Loucy (cell line): Measurements from ENCODE around the gene TAAR1.
A peak's percentile ranks its signal among the peaks of the same experiment; 100 is the strongest.

ENCODE experiments used
- H2AFZ ChIP-seq: fragments of 200-600 bp; sonication (generic); 2 replicates; pipeline ENCODE4 v1.6.0; 2016; ENCODE audit warnings: antibody characterized with exemption, mild to moderate bottlenecking, low read length, moderate library complexity
- H3F3A ChIP-seq: fragments of 200-600 bp; 2 replicates; pipeline ENCODE4 v1.6.0; 2016; ENCODE audit warnings: antibody characterized with exemption, low read depth, mild to moderate bottlenecking
- H3K27me3 ChIP-seq: fragments of 200-600 bp; sonication (generic); 2 replicates; pipeline ENCODE4 v1.6.1; 2014; ENCODE audit warnings: low read length, mild to moderate bottlenecking; ENCODE audit not compliant: insufficient read depth, poor library complexity, severe bottlenecking
- H3K36me3 ChIP-seq: fragments of 200-600 bp; sonication (generic); 2 replicates; pipeline ENCODE4 v1.6.1; 2016; ENCODE audit warnings: low read length; ENCODE audit not compliant: insufficient read depth
- H3K4me1 ChIP-seq: fragments of 200-600 bp; sonication (generic); 2 replicates; pipeline ENCODE4 v1.5.1; 2014; ENCODE audit warnings: low read length, mild to moderate bottlenecking; ENCODE audit not compliant: insufficient read depth, poor library complexity, severe bottlenecking
- H3K4me2 ChIP-seq: fragments of 200-600 bp; sonication (generic); 2 replicates; pipeline ENCODE4 v1.6.0; 2014; ENCODE audit warnings: antibody characterized with exemption, low read length, low read depth, mild to moderate bottlenecking; ENCODE audit not compliant: poor library complexity, severe bottlenecking
- H3K4me3 ChIP-seq: fragments of 200-600 bp; sonication (generic); 2 replicates; pipeline ENCODE4 v1.5.1; 2014; ENCODE audit warnings: low read length, mild to moderate bottlenecking, mixed read lengths; ENCODE audit not compliant: poor library complexity, severe bottlenecking
- H3K79me2 ChIP-seq: fragments of 200-600 bp; sonication (generic); 2 replicates; pipeline ENCODE4 v1.6.1; 2014; ENCODE audit warnings: low read length; ENCODE audit not compliant: insufficient read depth
- H3K9ac ChIP-seq: fragments of 200-600 bp; sonication (generic); 2 replicates; pipeline ENCODE4 v1.6.0; 2014; ENCODE audit warnings: mild to moderate bottlenecking, low read depth, low read length, moderate library complexity; ENCODE audit not compliant: poor library complexity, severe bottlenecking
- H3K9me2 ChIP-seq: fragments of 200-600 bp; sonication (generic); replicated peaks from 2 replicates; pipeline ENCODE4 v1.6.1; 2016; ENCODE audit warnings: low read depth, low read length, mixed read lengths
- H3K9me3 ChIP-seq: fragments of 200-600 bp; sonication (generic); 2 replicates; pipeline ENCODE4 v1.6.1; 2014; ENCODE audit warnings: mild to moderate bottlenecking, antibody characterized with exemption, low read length, low read depth; ENCODE audit not compliant: insufficient read depth
- H4K20me1 ChIP-seq: fragments of 200-600 bp; sonication (generic); 2 replicates; pipeline ENCODE4 v1.6.0; 2014; ENCODE audit warnings: antibody characterized with exemption, low read length, mild to moderate bottlenecking; ENCODE audit not compliant: insufficient read depth, poor library complexity, severe bottlenecking
- EZH2phosphoT487 ChIP-seq: fragments of 200-600 bp; IDR thresholded peaks from 2 replicates; pipeline ENCODE4 v1.6.1; 2018; ENCODE audit warnings: antibody characterized with exemption, mild to moderate bottlenecking, moderate library complexity, borderline replicate concordance
- TF ChIP-seq, protein P1 (sequence below): fragments of 200-600 bp; sonication (generic); conservative IDR thresholded peaks from 2 replicates; pipeline ENCODE4 v1.5.1; 2014; ENCODE audit warnings: mild to moderate bottlenecking, antibody characterized with exemption, low read length

Gene TAAR1

DNA sequence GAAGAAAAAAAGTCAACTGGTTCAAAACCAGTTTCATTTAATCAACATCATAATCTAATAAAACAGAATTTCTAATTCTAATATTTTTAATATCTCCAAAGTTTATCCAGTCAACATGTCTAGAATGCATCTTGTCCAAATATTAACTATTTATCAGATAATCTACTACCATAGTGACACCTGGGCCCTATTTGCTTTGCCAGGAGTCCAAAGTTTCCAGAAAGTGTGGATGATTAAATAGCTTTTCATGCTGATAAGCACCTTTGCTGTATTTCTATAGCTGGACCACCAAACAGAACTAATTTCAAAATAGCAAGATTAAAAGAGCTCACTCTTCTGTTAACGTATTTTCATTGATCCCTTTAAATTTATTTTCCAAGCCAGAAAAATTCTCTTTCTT is 12.3 kb upstream of the TAAR1 start:
- Histone ChIP-seq H3K4me2 (no peak overlapping the region), H3K4me3 (no peak overlapping the region), H3K36me3 (no peaks in the 10 kb centered on the region), H3F3A (no peaks in the 10 kb centered on the region), H3K9me2 (no peaks in the 10 kb centered on the region), H3K79me2 (no peaks in the 10 kb centered on the region), H3K9me3 (no peaks in the 10 kb centered on the region), H2AFZ (no peak overlapping the region), H3K27me3 (no peaks in the 10 kb centered on the region), H3K4me1 (peaks cover 3% of the 10 kb centered on the region), H3K9ac (no peak overlapping the region), H4K20me1 (no peaks in the 10 kb centered on the region)
- TF ChIP-seq EZH2phosphoT487, result no peak
- TF ChIP-seq, protein P1, sequence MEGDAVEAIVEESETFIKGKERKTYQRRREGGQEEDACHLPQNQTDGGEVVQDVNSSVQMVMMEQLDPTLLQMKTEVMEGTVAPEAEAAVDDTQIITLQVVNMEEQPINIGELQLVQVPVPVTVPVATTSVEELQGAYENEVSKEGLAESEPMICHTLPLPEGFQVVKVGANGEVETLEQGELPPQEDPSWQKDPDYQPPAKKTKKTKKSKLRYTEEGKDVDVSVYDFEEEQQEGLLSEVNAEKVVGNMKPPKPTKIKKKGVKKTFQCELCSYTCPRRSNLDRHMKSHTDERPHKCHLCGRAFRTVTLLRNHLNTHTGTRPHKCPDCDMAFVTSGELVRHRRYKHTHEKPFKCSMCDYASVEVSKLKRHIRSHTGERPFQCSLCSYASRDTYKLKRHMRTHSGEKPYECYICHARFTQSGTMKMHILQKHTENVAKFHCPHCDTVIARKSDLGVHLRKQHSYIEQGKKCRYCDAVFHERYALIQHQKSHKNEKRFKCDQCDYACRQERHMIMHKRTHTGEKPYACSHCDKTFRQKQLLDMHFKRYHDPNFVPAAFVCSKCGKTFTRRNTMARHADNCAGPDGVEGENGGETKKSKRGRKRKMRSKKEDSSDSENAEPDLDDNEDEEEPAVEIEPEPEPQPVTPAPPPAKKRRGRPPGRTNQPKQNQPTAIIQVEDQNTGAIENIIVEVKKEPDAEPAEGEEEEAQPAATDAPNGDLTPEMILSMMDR, result no peak

DNA sequence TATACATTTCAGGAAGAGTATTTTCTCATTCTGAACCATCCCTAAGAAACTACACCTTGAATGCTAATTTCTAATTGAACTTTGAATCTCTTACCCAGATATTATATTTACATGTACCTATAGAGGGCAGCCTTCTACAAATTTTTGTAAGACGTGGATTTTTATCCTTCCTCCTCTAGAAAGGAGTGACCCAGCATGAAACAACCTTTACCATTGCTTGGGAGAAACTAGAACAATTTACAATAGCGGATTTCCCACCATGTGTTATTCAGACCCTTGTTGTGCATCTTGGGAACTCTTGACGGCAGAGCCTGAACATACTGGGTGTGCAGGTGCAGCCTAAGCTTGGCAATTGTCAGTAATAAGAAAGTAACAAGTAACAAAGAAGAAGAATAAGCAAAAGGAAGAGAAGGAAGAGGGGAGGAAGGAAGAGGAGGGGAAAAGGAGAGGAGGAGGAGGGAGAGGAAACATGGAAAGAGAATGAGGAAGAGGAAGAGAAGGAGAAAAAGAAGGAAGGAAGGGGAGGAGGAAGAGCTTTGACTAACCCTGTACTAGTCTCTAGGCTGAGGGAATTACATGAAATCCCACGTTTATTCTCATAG is 10.8 kb upstream of the TAAR1 start:
- no peaks in the 10 kb centered on the region for H3K27me3 ChIP-seq
- H3K36me3 ChIP-seq, result no peaks in the 10 kb centered on the region
- H3K9me3 ChIP-seq, result no peaks in the 10 kb centered on the region
- H3K79me2 ChIP-seq, result no peaks in the 10 kb centered on the region
- TF ChIP-seq, protein P1, result peak; percentile 75
- no peak for TF ChIP-seq EZH2phosphoT487
- H3K9me2 ChIP-seq, result no peaks in the 10 kb centered on the region
- no peaks in the 10 kb centered on the region for H4K20me1 ChIP-seq
- peaks cover 3% of the 10 kb centered on the region for H3K4me1 ChIP-seq
- no peaks in the 10 kb centered on the region for H3F3A ChIP-seq
- peak overlapping the region; percentile 47 for H3K4me2 ChIP-seq
- H3K9ac ChIP-seq, result peak overlapping the region; percentile 3
- H3K4me3 ChIP-seq, result peak overlapping the region; percentile 28
- H2AFZ ChIP-seq, result peak overlapping the region; percentile 80

DNA sequence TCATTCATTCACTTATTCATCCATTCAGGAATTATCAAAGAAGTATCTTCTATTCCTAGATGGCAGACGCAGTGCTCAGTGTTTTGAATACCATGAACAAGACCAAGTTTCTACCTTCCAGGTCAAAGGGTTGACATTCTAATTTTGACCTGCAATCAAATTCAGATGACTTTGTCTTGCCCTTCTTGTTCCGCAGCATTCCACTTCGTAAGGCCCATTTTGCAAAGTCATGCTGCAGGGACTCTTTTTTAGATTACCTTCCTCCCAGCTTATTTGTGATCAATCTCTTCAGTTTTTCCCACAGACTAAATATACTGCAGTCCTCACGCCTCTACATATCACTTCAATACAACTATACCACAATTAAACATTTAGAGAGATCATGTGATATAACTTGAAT is 7.1 kb upstream of the TAAR1 start:
- no peaks in the 10 kb centered on the region for H3K9me3 ChIP-seq
- H3K4me2 ChIP-seq, result no peak overlapping the region

More for the DNA sequence above, 7.1 kb upstream of the TAAR1 start:
- TF ChIP-seq, protein P1, result no peak
- no peak for TF ChIP-seq EZH2phosphoT487
- Histone ChIP-seq H3K9me2 (no peaks in the 10 kb centered on the region), H3K4me1 (peaks cover 3% of the 10 kb centered on the region), H3K9ac (no peak overlapping the region), H3K79me2 (no peaks in the 10 kb centered on the region), H4K20me1 (no peaks in the 10 kb centered on the region), H3K36me3 (no peaks in the 10 kb centered on the region), H3K4me3 (no peak overlapping the region), H3F3A (no peaks in the 10 kb centered on the region), H3K27me3 (no peaks in the 10 kb centered on the region), H2AFZ (no peak overlapping the region)
